GM21515 (cell line): ENCODE data around the gene ZNF543.
"Not testable (repeated sequence)": the region's sequence is repeated elsewhere in the genome, so short reads cannot be mapped to it uniquely, and the experiment has no call there.

ENCODE experiments used
- ATAC-seq: cut with Tn5 transposase; IDR thresholded peaks from one replicate; pipeline ENCODE4 v1.9.1; 2021; ENCODE audit not compliant: unreplicated experiment

ZNF543 gene

GRCh38 chr19:57320180-57321084, at the start of gene ZNF543:
Gene ZNF543 (plus strand): TSS chr19:57320472. CDS start chr19:57320854, 382 bp downstream.
- peak; percentile 95 for ATAC-seq

- ATAC-seq: no peak
Measured at GRCh38 chr19:57271280-57271679, 49.0 kb upstream of the ZNF543 start.

GRCh38 chr19:57273014-57273413, 47.3 kb upstream of the ZNF543 start:
- no peak for ATAC-seq

- no peak for ATAC-seq
Measured at GRCh38 chr19:57276430-57276829, 43.8 kb upstream of the ZNF543 start.

- ATAC-seq: not testable (repeated sequence)
Measured at GRCh38 chr19:57278481-57278880, 41.8 kb upstream of the ZNF543 start.

- ATAC-seq: peak; percentile 62
Measured at GRCh38 chr19:57279418-57280164, 40.7 kb upstream of the ZNF543 start.

- ATAC-seq: peak; percentile 69
Measured at GRCh38 chr19:57280165-57280961, 39.9 kb upstream of the ZNF543 start, which contains the start of gene ZNF460. Gene ZNF460 (plus strand): TSS chr19:57280485. CDS start chr19:57280807, 322 bp downstream.

GRCh38 chr19:57280962-57281400, 39.3 kb upstream of the ZNF543 start:
- no peak for ATAC-seq

- ATAC-seq: no peak
Measured at GRCh38 chr19:57282011-57282643, 38.1 kb upstream of the ZNF543 start.

- ATAC-seq: no peak
Measured at GRCh38 chr19:57288373-57288772, 31.9 kb upstream of the ZNF543 start.

- no peak for ATAC-seq
Measured at GRCh38 chr19:57290970-57291369, 29.3 kb upstream of the ZNF543 start.

- ATAC-seq: no peak
Measured at GRCh38 chr19:57292547-57292946, 27.7 kb upstream of the ZNF543 start.

- ATAC-seq: no peak
Measured at GRCh38 chr19:57293719-57294118, 26.6 kb upstream of the ZNF543 start.

- ATAC-seq: no peak
Measured at GRCh38 chr19:57302020-57302465, 18.2 kb upstream of the ZNF543 start.

GRCh38 chr19:57302727-57303401, 17.4 kb upstream of the ZNF543 start:
- no peak for ATAC-seq

- no peak for ATAC-seq
Measured at GRCh38 chr19:57305056-57305455, 15.2 kb upstream of the ZNF543 start.

- no peak for ATAC-seq
Measured at GRCh38 chr19:57308514-57308913, 11.8 kb upstream of the ZNF543 start.

- ATAC-seq: no peak
Measured at GRCh38 chr19:57310792-57311191, 9.5 kb upstream of the ZNF543 start.

- no peak for ATAC-seq
Measured at GRCh38 chr19:57314146-57314545, 6.1 kb upstream of the ZNF543 start.

GRCh38 chr19:57317503-57317902, 2.8 kb upstream of the ZNF543 start:
- no peak for ATAC-seq
